GM18951 (cell line): ENCODE results near the gene TOM1L2.
"Not testable (repeated sequence)": the region's sequence is repeated elsewhere in the genome, so short reads cannot be mapped to it uniquely, and the experiment has no call there.

ENCODE experiments used
- POLR2A ChIP-seq: IDR thresholded peaks from 4 replicates; pipeline ENCODE4 v1.6.1; 2011; ENCODE audit warnings: mild to moderate bottlenecking; ENCODE audit not compliant: insufficient read length, insufficient read depth; ENCODE audit errors: extremely low read depth
- in situ Hi-C: fragments of 300-500 bp; cut with MboI; formaldehyde crosslinking; loops from one replicate; pipeline ENCODE4 v1.12.0; 2022; ENCODE audit warnings: low sequenced_read_pairs, mixed read lengths, inconsistent platforms; ENCODE audit not compliant: unreplicated experiment

TOM1L2 gene

DNA sequence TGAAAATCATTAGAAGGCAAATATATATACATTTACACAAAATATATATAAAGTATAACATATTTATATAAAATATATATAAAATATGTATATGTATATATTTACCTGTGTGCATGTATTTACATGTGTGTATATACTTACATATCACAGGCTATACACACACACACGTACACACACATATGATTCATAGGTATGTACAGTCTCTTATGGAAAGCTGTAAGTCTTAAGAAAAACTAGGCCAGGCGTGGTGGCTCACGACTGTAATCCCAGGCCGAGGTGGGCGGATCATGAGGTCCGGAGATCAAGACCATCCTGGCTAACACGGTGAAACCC, 14.7 kb downstream of the TOM1L2 start:
- in situ Hi-C loops: no loop called here
- no peak for TF ChIP-seq POLR2A

DNA sequence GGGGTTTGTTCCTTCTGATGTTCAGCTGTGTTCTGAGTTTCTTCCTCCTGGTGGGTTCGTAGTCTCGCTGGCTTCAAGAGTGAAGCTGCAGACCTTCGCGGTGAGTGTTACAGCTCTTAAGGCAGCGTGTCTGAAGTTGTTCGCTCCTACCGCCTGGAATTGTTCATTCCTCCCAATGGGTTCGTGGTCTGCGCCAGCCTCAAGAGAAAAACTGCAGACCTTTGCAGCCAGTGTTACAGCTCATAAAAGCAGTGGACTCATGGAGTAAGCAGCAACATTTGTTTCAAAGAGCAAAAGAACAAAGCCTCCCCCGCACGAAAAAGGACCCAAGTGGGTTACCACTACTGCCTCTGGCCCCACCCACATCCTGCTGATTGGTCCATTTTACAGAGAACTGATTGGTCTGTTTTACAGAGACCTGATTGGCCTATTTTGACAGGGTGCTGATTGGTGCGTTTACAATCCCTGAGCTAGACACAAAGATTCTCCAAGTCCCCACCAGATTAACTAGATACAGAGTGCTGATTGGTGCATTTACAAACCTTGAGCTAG, 16.3 kb downstream of the TOM1L2 start:
- in situ Hi-C loops: not testable (repeated sequence)

DNA sequence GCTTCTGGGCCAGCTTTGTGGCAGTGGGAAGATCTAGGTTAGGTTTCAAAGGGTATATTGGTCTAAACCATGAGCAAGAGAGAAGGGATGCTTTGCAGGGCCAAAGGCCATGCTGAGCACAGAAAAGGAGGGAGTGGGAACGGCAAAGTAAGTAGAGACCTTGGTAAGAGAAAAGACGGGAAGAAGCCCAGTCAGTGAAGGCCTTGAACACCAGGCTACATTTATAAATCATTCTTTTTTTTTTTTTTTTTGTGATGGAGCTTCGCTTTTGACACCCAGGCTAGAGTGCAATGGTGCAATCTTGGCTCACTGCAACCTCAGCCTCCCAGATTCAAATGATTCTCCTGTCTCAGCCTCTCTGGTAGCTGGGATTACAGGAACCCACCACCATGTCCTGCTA, 18.1 kb downstream of the TOM1L2 start:
- in situ Hi-C loops: no loop called here
- no peak for TF ChIP-seq POLR2A

DNA sequence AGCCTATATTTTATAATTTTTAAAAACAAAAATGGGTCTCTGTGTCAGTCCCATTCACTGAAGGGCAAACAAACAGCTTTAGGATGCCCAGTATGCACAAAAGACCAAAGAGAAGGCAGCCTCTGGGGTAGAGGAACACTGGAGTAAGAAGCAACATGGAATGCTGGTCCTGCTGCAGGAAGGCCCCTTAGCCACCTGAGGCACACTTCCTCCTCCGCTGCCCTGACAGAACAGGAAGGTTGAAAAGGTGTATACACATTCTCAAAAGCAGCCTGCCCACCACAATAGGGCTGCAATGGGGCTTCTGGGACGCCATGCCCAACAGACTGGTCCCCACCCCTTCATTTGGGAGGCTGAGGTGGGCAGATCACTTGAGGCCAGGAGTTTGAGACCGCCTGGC, 19.5 kb downstream of the TOM1L2 start:
- in situ Hi-C loops: no loop called here
- no peak for TF ChIP-seq POLR2A

DNA sequence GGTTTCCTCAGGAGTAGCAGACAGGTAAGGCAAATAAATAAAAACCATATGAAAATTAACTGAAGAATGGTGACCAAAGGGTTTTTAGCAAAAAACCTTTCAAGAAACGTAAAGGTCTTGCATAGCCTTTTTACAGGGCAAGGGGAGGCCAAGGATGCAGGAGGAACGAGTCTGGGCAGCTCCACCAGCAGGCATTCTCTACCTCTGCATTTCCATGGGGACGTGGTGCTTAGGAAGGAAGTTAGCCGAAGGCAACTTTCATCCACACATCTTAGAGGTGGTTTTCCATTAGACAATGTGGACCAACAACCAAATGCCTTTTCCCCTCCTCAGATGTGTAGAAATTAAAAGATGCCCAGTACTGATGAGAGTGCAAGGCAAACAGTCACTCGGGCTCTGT, 20.7 kb downstream of the TOM1L2 start:
- in situ Hi-C loops: no loop called here
- no peak for TF ChIP-seq POLR2A

DNA sequence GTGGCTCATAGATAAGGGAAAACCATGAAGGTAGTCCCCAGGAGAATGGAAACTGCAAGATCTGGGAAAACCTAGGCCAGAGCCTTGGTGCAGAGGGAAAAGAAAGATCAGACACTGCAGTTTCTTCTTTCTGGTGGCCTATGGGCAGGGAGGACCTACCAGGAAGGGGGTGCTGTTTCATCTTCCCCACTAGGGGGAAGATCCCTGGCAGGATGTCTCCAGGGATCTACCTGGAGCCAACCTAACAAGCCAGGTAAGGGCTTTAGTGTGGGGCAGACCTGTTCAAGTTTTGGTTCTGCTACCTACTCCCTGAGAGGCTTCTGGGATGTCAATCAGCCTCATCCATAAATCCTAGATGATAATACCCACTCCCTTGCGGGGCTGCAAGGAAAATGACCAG, 21.4 kb downstream of the TOM1L2 start:
- TF ChIP-seq POLR2A: no peak
- in situ Hi-C loops: no loop called here

DNA sequence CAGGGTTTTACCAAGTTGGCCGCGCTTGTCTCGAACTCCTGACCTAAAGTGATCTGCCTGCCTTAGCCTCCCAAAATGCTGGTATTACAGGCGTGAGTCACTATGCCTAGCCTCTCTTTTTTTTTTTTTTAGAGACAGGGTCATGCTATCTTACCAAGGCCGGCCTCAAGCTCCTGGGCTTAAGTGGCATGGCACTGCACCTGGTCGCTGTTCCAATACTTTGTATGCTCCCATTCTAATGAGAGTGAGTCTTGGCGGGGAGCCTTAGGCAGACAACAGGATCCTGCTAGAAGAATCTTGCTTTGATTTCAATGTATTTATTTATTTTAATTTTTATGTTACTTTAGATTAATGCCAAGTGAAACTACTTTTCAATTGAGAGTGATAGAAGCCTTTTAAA, 21.9 kb downstream of the TOM1L2 start:
- TF ChIP-seq POLR2A: no peak
- in situ Hi-C loops: no loop called here

DNA sequence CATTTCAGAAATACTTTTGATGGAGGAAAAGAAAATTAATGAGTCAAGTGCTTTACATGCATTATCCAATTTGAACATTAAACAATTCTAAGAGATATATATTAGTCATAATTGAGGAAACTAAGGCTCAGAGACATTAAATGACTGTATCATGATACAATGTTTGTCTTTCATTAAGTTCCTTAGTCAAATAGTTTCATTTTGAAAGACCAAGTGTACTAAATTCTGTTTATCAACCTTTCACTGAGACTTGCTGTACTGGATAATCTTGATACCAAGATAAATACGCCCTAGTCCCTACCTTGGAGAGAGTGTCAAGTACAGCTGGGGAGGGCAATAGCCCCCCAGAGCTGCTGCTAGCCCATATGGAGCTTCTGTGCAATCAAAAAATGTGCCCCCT, 24.2 kb downstream of the TOM1L2 start:
- in situ Hi-C loops: no loop called here
- no peak for TF ChIP-seq POLR2A

DNA sequence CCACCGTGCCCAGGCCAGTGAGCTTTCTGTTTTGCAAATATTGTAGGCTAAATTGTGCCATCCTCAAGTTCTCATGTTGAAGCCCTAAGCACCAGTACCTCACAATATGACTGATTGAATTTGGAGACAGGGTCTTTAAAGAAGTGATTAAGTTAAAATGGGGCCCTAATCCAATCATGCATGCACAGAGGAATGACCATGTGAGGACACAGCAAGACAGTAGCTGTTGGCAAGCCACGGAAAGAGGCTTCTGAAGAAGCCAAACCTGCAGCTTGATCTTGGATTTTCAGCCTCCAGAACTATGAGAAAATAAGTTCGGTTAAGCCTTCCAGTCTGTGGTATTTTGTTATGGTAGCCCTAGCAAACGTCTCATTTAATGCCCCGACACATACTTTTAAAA, 24.9 kb downstream of the TOM1L2 start:
- TF ChIP-seq POLR2A: no peak
- in situ Hi-C loops: no loop called here

DNA sequence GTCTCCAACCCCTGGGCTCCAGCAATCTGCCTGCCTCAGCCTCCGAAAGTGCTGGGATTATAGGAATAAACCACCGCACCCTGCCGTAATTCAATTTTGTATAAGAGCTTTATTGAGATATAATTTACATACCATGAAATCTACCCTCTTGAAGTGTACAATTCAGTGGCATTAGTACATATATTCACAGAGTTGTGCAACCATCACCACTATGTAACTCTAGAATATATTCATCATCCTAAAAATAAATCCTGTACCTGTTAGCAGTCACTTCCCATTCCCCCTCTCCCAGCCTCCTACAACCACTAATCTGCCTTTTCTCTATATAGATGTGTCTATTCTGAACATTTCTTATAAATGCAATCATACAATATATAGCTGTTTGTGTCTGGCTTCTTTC, 26.1 kb downstream of the TOM1L2 start:
- in situ Hi-C loops: no loop called here
- TF ChIP-seq POLR2A: no peak

DNA sequence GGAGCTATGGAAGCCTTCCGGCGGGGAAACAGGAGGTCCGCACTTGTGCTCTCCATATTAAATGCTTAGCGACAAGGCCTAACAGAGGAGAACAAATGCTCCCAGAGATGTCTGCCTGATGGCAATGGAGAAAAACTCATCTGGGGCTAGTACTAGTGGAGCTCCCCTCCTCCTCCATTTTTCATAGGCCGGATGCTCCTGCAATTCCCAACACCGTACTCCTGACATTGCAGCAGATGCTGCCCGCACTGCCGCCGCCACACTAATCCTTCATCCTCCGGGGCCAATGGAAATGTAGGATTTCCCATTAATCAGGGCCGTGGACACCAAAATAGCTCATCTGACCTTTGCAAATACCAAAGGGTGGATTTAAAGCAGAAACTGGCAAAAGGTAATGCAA, 27.5 kb downstream of the TOM1L2 start:
- in situ Hi-C loops: no loop called here
- TF ChIP-seq POLR2A: no peak

DNA sequence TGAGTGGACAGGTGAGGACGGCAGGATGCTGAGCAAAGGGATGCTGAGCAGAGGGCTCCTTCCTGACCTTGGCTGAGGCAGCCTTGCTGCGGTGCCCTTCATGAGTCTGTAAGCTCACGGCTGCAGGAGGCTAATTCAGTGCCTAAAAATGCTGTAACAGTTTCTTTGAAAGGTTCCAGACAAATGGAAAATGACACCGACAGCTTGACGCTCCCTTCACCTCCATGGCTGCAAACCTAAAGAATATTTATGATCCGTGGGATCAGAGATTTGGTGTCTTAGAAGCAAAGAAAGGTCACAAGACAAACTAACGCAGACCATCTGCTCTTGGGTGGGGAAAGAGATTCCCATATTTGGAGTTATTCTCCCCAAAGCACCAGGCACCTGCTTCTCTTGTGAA, 28.0 kb downstream of the TOM1L2 start:
- in situ Hi-C loops: no loop called here

DNA sequence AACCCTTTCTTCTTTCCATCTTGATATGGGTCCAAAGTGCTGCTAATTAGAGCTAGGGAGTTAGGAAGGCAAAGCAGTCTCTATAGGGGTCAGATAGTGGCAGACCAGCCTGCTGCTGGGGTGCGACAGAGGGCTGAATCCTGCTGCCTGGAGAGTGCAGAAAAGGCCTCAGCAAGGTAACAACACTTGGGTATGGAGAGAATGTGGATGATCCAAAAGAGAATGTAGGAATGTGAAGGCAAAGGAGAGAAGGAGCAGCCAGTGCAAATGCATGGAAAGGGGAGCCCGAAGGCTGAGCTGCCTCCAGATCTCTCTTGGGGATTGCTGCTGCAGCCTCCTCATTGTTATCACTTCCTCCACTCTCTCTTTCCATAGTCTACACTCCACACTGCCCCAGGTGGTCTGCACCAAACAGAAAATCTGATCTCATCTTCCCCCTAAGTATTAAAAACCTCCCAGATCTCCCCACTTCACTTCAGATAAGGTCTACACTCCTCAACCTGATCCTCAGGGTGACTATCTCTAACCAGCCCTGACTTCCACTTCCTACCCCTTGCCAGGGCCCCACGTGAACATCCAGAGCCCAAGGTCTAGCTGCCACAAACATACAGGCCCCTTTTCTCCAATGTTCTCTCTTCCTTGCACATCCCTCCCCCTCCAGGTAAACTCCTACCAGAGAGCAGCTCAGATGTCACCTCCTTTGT, 28.8 kb downstream of the TOM1L2 start:
- in situ Hi-C loops: no loop called here

More for the DNA sequence above, 28.0 kb downstream of the TOM1L2 start:
- TF ChIP-seq POLR2A: no peak

DNA sequence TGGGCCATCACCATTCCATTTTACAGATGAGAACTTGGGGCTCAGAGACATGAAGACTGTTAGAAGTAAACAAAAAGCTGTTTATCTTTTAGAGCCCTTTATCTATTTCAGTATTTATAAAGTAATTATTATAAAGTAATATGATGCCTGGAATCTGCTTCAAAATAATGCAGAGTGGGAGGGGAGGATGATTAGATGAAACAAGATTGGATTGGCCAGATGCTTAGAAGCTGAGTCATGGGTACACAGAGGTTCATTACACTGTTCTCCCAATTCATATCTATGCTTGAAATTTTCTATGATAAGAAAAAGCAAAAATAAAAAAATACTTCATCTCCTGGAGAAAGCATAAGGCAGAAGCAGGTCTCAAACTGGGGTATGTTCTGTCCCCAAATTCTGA, 29.4 kb downstream of the TOM1L2 start:
- in situ Hi-C loops: no loop called here
- TF ChIP-seq POLR2A: no peak

More for the DNA sequence above, 28.8 kb downstream of the TOM1L2 start:
- no peak for TF ChIP-seq POLR2A

DNA sequence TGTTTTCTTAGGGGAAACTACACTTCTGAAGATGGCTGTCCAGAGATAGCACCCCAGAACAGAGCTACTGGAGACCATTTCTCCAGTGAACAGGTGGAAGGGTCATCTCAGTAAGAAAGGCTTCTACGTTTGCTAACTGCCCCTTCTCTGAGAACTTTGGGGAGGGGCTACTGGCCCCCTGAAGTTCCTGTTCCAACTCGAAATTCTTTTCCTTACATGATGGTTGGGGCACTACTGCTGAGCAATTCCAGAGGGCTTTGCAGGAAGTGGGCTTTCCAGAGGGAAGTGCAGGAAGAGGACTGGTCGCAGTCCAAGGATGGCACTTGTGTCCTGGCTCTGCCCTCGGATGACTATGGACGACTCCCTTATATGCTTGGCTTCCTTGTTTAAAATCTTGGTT, 31.2 kb downstream of the TOM1L2 start:
- in situ Hi-C loops: no loop called here

More for the DNA sequence above, 31.2 kb downstream of the TOM1L2 start:
- no peak for TF ChIP-seq POLR2A
